Activated CD4-positive, alpha-beta T cell treated with anti-CD3 and anti-CD28 coated beads for 36 hours (primary cell): Measurements from ENCODE around the gene ETV7. TPM values are rescaled to one million over a fixed set of nuclear protein-coding genes. Genes with fewer than 3 reads are reported as not detected.

Source experiments
- ATAC-seq: fragments of 200-7000 bp; cut with Tn5 transposase; one replicate; pipeline ENCODE4 v1.10.0; 2021; ENCODE audit warnings: mild to moderate bottlenecking, moderate library complexity
- CTCF ChIA-PET: fragments of 350-600 bp; sonication (Branson Sonifier 250); formaldehyde crosslinking; loops from one replicate; lab custom pipeline; 2021; ENCODE audit warnings: antibody characterized with exemption; lab: Charles Lee
- POLR2A ChIA-PET: fragments of 350-600 bp; sonication (Branson Sonifier 250); formaldehyde crosslinking; loops from one replicate; lab custom pipeline; 2021; ENCODE audit warnings: antibody characterized with exemption, inconsistent platforms; lab: Charles Lee
- DNase-seq: peaks from one replicate; pipeline ENCODE4 v3.0.0-alpha.2; 2020
- H3K27ac Mint-ChIP-seq: one replicate; pipeline ENCODE4 v1.8.0; 2021; ENCODE audit warnings: mixed read lengths
- H3K27me3 Mint-ChIP-seq: one replicate; pipeline ENCODE4 v1.8.0; 2021; ENCODE audit warnings: mixed read lengths
- H3K36me3 Mint-ChIP-seq: one replicate; pipeline ENCODE4 v1.8.0; 2021; ENCODE audit warnings: low read depth, mixed read lengths
- H3K4me1 Mint-ChIP-seq: one replicate; pipeline ENCODE4 v1.8.0; 2021; ENCODE audit warnings: mixed read lengths
- H3K4me3 Mint-ChIP-seq: one replicate; pipeline ENCODE4 v1.8.0; 2021; ENCODE audit warnings: mild to moderate bottlenecking, moderate library complexity, mixed read lengths
- H3K9me3 Mint-ChIP-seq: one replicate; pipeline ENCODE4 v1.8.0; 2021; ENCODE audit warnings: low read depth, mixed read lengths
- intact Hi-C, 2 experiments: fragments of 100-400 bp; cut with DNase I in 1 of 2; cut with micrococcal nuclease in 1 of 2; formaldehyde crosslinking; loops; one replicate each; pipeline versions ENCODE4 v1.14.2 to v1.15.1; 2022 to 2024; cut with DNase I, micrococcal nuclease
- total RNA-seq, 2 experiments: library from RNA; stranded (reverse); gene quantifications; one replicate each; pipeline ENCODE4 v1.2.3, GENCODE V29; 2021

Gene ETV7
- total RNA-seq, 2 experiments from 2014 or later, result 2.4 to 2.5 TPM

DNA sequence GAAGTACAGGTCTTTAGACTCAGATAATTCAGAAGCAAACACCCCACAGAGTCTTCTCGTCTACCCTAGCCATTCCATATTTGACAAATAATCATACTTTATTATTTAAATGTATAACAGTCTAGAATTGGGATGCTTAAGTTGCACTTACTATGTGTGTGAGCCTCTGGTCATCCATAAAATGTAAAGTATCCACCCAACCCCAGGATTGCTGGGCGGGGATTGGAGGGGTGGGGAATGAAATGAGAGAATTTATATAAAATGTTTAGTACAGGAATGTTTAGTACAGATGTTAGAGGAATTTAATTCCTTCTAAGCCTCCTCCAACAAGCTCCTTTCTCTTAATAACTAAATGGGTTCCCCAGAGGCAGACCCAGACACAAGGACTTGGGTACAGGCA is 67.6 kb downstream of the ETV7 start:
- H3K27ac Mint-ChIP-seq, result no peak overlapping the region
- DNase-seq (no peak), ATAC-seq (no peak)
- H3K36me3 Mint-ChIP-seq, result no peaks in the 10 kb centered on the region
- intact Hi-C loops, result no loop called here
- H3K9me3 Mint-ChIP-seq, result no peaks in the 10 kb centered on the region
- no peak overlapping the region for H3K4me3 Mint-ChIP-seq
- H3K4me1 Mint-ChIP-seq, result no peaks in the 10 kb centered on the region
- ChIA-PET CTCF (interaction anchor here (0.8 to 2.3 kb wide), 4 partner anchors 10 to 225 kb away, joined by 3 to 10 read pairs (median 6); no protein-coding TSS in a partner anchor), POLR2A (no interaction called here)
- H3K27me3 Mint-ChIP-seq, result no peaks in the 10 kb centered on the region

DNA sequence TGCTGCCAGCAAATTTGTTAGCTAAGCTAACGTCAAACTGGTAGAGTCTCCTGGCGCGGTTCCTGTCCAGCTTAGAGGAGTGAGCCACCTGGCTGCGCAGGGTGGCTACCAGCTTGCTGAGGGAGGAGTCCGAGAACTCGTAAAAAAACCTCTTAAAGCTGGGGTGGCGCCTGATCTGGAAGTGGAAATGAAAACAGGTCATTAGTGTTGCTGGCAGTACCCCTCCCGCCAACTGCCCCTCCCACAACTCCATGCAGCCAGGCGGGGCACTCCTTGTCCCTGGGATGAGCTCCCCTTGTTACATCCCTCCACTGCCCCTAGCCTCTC is 68.1 kb downstream of the ETV7 start:
- intact Hi-C loops, result no loop called here
- H3K27me3 Mint-ChIP-seq, result no peaks in the 10 kb centered on the region
- H3K36me3 Mint-ChIP-seq, result no peaks in the 10 kb centered on the region
- H3K27ac Mint-ChIP-seq, result no peak overlapping the region
- DNase-seq (no peak), ATAC-seq (no peak)
- ChIA-PET POLR2A (no interaction called here), CTCF (interaction anchor here (0.6 to 2.2 kb wide), 4 partner anchors 10 to 225 kb away, joined by 3 to 7 read pairs (median 4); no protein-coding TSS in a partner anchor)
- H3K9me3 Mint-ChIP-seq, result no peaks in the 10 kb centered on the region
- H3K4me1 Mint-ChIP-seq, result no peaks in the 10 kb centered on the region
- no peak overlapping the region for H3K4me3 Mint-ChIP-seq

- no peaks in the 10 kb centered on the region for H3K9me3 Mint-ChIP-seq
Measured at GRCh38 chr6:36318690-36319435, 68.6 kb downstream of the ETV7 start.

DNA sequence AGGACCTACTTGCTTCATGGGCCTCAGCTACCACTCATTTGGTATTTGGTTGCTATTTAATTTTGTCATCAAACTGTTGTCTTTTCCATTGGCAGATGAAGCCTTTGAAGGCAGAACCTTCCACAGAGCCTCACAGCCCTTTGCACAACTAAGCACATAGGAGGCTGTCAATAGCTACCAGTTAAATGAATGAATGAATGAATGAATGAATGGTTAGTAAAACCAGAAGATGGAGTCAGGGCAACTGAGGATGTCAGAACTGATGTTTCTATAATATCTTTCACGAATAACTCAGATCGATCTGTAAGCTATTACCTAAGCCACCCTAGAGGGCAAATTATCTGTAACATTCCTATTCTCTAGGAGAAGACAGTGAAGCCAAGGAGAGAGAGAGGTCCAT is 69.8 kb downstream of the ETV7 start:
- H3K36me3 Mint-ChIP-seq, result no peaks in the 10 kb centered on the region
- H3K9me3 Mint-ChIP-seq, result no peaks in the 10 kb centered on the region
- intact Hi-C loops, result no loop called here
- no peaks in the 10 kb centered on the region for H3K27me3 Mint-ChIP-seq
- no peaks in the 10 kb centered on the region for H3K4me1 Mint-ChIP-seq
- ChIA-PET CTCF (interaction anchor here (0.6 to 1.6 kb wide), 2 partner anchors 15 to 747 kb away, joined by 3 to 7 read pairs; no protein-coding TSS in a partner anchor), POLR2A (no interaction called here)
- ATAC-seq (no peak), DNase-seq (no peak)
- H3K27ac Mint-ChIP-seq, result no peak overlapping the region
- H3K4me3 Mint-ChIP-seq, result no peak overlapping the region

More at GRCh38 chr6:36318690-36319435, 68.6 kb downstream of the ETV7 start:
- POLR2A ChIA-PET, result no interaction called here
- DNase-seq (no peak), ATAC-seq (no peak)
- Mint-ChIP-seq H3K27me3 (no peaks in the 10 kb centered on the region), H3K36me3 (no peaks in the 10 kb centered on the region), H3K27ac (no peak overlapping the region), H3K4me1 (no peaks in the 10 kb centered on the region), H3K4me3 (no peak overlapping the region)
- intact Hi-C loops, result no loop called here
- CTCF ChIA-PET, result interaction anchor here (0.6 to 2.2 kb wide), 5 partner anchors 9 to 493 kb away, joined by 3 to 7 read pairs (median 4); no protein-coding TSS in a partner anchor

Other genes starting within 250 kb of the ETV7 start
- gene BRPF3, start 190.9 kb downstream of the ETV7 start, total RNA-seq, result 10 to 100 TPM; 18.0 to 26.0 TPM
- gene PNPLA1, start 117.6 kb downstream of the ETV7 start, total RNA-seq, result not detected
- not detected for gene BNIP5, start 50.8 kb downstream of the ETV7 start, total RNA-seq
- under 1 TPM; 0.11 to 0.14 TPM for gene PXT1, start 55.2 kb upstream of the ETV7 start, total RNA-seq
- gene KCTD20, start 55.3 kb upstream of the ETV7 start, total RNA-seq, result 10 to 100 TPM; 46.5 to 50.6 TPM
- gene STK38, start 159.8 kb upstream of the ETV7 start, total RNA-seq, result 10 to 100 TPM; 24.0 to 27.0 TPM
- gene SRSF3, start 206.7 kb upstream of the ETV7 start, total RNA-seq, result 100 to 1,000 TPM; 298 to 464 TPM